Trophoblast cell (in vitro differentiated cells and primary cell): ENCODE measurements around the gene LRRC25.
A peak's percentile ranks its signal among the peaks of the same experiment; 100 is the strongest.

Experiments used
- DNase-seq, 2 donors: peaks; one replicate each; pipeline ENCODE4 v3.0.0-alpha.2; 2016
- H2AFZ ChIP-seq: 2 replicates; pipeline ENCODE4 v1.6.1; 2013; ENCODE audit warnings: low read length, moderate library complexity, mild to moderate bottlenecking; ENCODE audit not compliant: insufficient read depth, poor library complexity
- H2AK5ac ChIP-seq: 2 replicates; pipeline ENCODE4 v1.6.1; 2013; ENCODE audit warnings: mild to moderate bottlenecking, low read length
- H2BK120ac ChIP-seq: 2 replicates; pipeline ENCODE4 v1.6.1; 2013; ENCODE audit warnings: low read length, mild to moderate bottlenecking, moderate library complexity; ENCODE audit not compliant: insufficient read depth, poor library complexity
- H2BK12ac ChIP-seq: 2 replicates; pipeline ENCODE4 v1.6.1; 2013; ENCODE audit warnings: mild to moderate bottlenecking, low read length, moderate library complexity
- H2BK5ac ChIP-seq: 2 replicates; pipeline ENCODE4 v1.6.1; 2013; ENCODE audit warnings: low read length, low read depth, moderate library complexity, mild to moderate bottlenecking; ENCODE audit not compliant: poor library complexity
- H3K14ac ChIP-seq: 2 replicates; pipeline ENCODE4 v1.6.1; 2013; ENCODE audit warnings: mild to moderate bottlenecking, low read length
- H3K18ac ChIP-seq: 2 replicates; pipeline ENCODE4 v1.6.1; 2013; ENCODE audit warnings: mild to moderate bottlenecking, low read length
- H3K23ac ChIP-seq: 2 replicates; pipeline ENCODE4 v1.6.1; 2013; ENCODE audit warnings: low read length
- H3K27ac ChIP-seq: 2 replicates; pipeline ENCODE4 v1.5.1; 2013; ENCODE audit warnings: low read depth, mild to moderate bottlenecking, inconsistent platforms, low read length, moderate library complexity
- H3K27me3 ChIP-seq: 2 replicates; pipeline ENCODE4 v1.6.1; 2013; ENCODE audit warnings: inconsistent platforms, mild to moderate bottlenecking, low read length, moderate library complexity; ENCODE audit not compliant: insufficient read depth
- H3K36me3 ChIP-seq, 2 experiments: 1 replicate in 1 of 2; 2 replicates in 1 of 2; pipeline ENCODE4 v1.6.1; 2013; ENCODE audit warnings: low read length in 2 of 2, mild to moderate bottlenecking in 2 of 2, moderate library complexity in 1 of 2; ENCODE audit not compliant: insufficient read depth in 2 of 2, control insufficient read depth in 1 of 2
- H3K4ac ChIP-seq: 2 replicates; pipeline ENCODE4 v1.6.1; 2013; ENCODE audit warnings: low read depth, mild to moderate bottlenecking, low read length, moderate library complexity
- H3K4me1 ChIP-seq, 2 experiments: 1 replicate in 1 of 2; 2 replicates in 1 of 2; pipeline ENCODE4 v1.6.1; 2013; ENCODE audit warnings: low read length in 2 of 2, mild to moderate bottlenecking in 2 of 2, moderate library complexity in 1 of 2; ENCODE audit not compliant: insufficient read depth in 2 of 2, control insufficient read depth in 1 of 2
- H3K4me2 ChIP-seq: 2 replicates; pipeline ENCODE4 v1.6.1; 2013; ENCODE audit warnings: inconsistent platforms, mild to moderate bottlenecking, low read length, moderate library complexity
- H3K4me3 ChIP-seq: 2 replicates; pipeline ENCODE4 v1.5.1; 2013; ENCODE audit warnings: mild to moderate bottlenecking, low read depth, low read length, inconsistent platforms
- H3K79me1 ChIP-seq: one replicate; pipeline ENCODE4 v1.6.1; 2013; ENCODE audit warnings: low read length
- H3K79me2 ChIP-seq: 2 replicates; pipeline ENCODE4 v1.6.1; 2013; ENCODE audit warnings: low read length, mild to moderate bottlenecking; ENCODE audit not compliant: control insufficient read depth, insufficient read depth, poor library complexity
- H3K9ac ChIP-seq: 2 replicates; pipeline ENCODE4 v1.6.1; 2013; ENCODE audit warnings: mild to moderate bottlenecking, low read length
- H3K9me3 ChIP-seq: 2 replicates; pipeline ENCODE4 v1.6.1; 2013; ENCODE audit warnings: low read depth, mild to moderate bottlenecking, control low read depth, inconsistent platforms, low read length; ENCODE audit not compliant: insufficient read depth
- H4K12ac ChIP-seq: 2 replicates; pipeline ENCODE4 v1.6.1; 2013; ENCODE audit warnings: low read depth, mild to moderate bottlenecking, low read length, moderate library complexity
- H4K8ac ChIP-seq: 2 replicates; pipeline ENCODE4 v1.6.1; 2013; ENCODE audit warnings: low read depth, mild to moderate bottlenecking, low read length, moderate library complexity
- H4K91ac ChIP-seq: one replicate; pipeline ENCODE4 v1.6.1; 2013; ENCODE audit warnings: low read depth, mild to moderate bottlenecking, low read length, moderate library complexity
- WGBS: extraction: QIAGEN DNeasy Blood & Tissue Kit; methylation state at CpG from one replicate; pipeline ENCODE4 v1.1.7; 2013; ENCODE audit warnings: missing lambda C conversion rate; ENCODE audit not compliant: insufficient read length, insufficient coverage; ENCODE audit errors: extremely low coverage; 5-methylcytosine and 5-hydroxymethylcytosine counted together

The LRRC25 gene

DNA sequence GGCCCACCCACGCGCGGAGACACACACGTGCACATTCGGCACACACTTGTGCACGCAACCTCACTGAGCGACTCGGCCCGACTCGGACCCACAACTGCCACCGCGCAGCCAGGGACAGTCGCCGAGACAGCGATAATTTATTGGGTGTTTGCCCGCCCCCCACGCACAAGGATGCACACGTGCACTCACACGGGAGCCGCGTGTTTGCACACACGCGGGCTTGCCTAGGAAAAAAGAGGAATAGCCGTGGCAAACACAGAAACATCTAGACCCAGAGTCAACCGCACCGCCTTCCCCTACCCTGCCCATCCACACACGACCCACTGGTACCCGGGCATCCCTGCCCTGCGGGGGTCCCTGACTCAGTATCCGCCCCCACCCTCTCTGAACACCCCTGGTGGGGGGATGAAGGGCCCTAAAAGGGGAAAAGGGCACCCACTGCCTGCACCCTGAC, 20.6 kb upstream of the LRRC25 start:
- no CpG with 5 or more reads among the region's 30 CpGs for WGBS
- Histone ChIP-seq H3K27me3 (no peaks in the 10 kb centered on the region), H2AK5ac (peak overlapping the region; percentile 99), H4K12ac (peak overlapping the region; percentile 54), H3K4me1 (peaks cover 29 to 35% of the 10 kb centered on the region in 2 experiments), H2BK5ac (peak overlapping the region; percentile 55), H3K36me3 (no peaks in the 10 kb centered on the region), H2BK120ac (peak overlapping the region; percentile 91), H4K91ac (peak overlapping the region; percentile 99), H3K23ac (no peak overlapping the region), H3K9me3 (peaks cover 3% of the 10 kb centered on the region), H3K4ac (peak overlapping the region; percentile 83), H3K4me3 (peak overlapping the region; percentile 49), H3K4me2 (peak overlapping the region; percentile 74), H4K8ac (peak overlapping the region; percentile 83), H3K27ac (peak overlapping the region; percentile 31), H3K14ac (peak overlapping the region; percentile 97), H3K9ac (no peak overlapping the region), H3K18ac (peak overlapping the region; percentile 89), H3K79me1 (peaks cover 32% of the 10 kb centered on the region), H2AFZ (peak overlapping the region; percentile 91), H3K79me2 (peaks cover 14% of the 10 kb centered on the region), H2BK12ac (peak overlapping the region; percentile 98)
- DNase-seq: no peak

DNA sequence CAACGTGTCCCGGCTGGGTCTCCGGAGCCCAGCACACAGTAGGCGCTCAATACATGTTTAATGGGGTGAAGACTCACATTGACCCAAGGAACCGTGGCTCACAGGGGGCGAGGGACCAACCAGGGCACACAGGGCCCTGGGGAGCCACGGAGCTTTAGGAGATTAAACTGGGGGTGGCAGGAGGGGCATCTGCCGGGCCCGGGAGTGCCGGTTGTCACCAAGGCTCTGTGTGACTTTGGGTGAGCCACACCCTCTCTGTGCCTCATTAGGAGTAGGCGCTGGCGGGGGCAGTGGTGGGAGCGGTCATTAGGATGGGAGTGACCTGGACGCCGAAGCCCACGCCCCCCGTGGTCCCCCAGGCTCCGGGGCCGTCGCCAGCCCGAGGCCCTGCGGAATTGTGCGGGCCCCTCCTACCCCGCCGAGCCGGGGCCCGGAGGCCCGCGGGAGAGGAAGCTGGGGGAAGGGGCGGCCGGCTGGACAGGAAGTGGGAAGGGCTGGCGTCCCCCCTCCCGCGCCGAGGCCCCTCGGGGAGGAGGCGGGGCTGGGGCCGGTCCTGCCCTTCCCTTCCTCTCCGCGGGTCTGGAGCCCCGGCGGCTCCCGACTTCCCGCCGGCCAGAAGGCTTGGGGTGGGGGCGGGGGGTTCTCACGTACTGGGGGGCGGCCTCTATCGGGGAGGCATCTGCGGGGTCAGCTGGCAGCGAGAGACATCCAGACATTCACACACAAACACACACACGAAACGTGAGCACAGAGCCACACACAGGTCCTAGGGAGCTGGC, 20.0 kb upstream of the LRRC25 start:
- peak; percentile 74 to 75 for DNase-seq
- Histone ChIP-seq H3K18ac (peak overlapping the region; percentile 89), H3K9me3 (peaks cover 3% of the 10 kb centered on the region), H2BK5ac (peak overlapping the region; percentile 94), H3K27me3 (no peaks in the 10 kb centered on the region), H3K27ac (peak overlapping the region; percentile 97), H4K8ac (peak overlapping the region; percentile 95), H2AFZ (peak overlapping the region; percentile 93), H3K4ac (peak overlapping the region; percentile 95), H3K79me2 (peaks cover 14% of the 10 kb centered on the region), H3K14ac (peak overlapping the region; percentile 97), H4K91ac (peak overlapping the region; percentile 100), H3K4me2 (peak overlapping the region; percentile 74), H2BK12ac (peak overlapping the region; percentile 98), H3K79me1 (peaks cover 32% of the 10 kb centered on the region), H3K4me3 (peak overlapping the region; percentile 60), H3K9ac (peak overlapping the region; percentile 28), H4K12ac (peak overlapping the region; percentile 98), H3K36me3 (no peaks in the 10 kb centered on the region), H3K23ac (no peak overlapping the region), H2AK5ac (peak overlapping the region; percentile 99), H2BK120ac (peak overlapping the region; percentile 98), H3K4me1 (peaks cover 29 to 35% of the 10 kb centered on the region in 2 experiments)
- no CpG with 5 or more reads among the region's 53 CpGs for WGBS

- H4K12ac ChIP-seq: peak overlapping the region; percentile 98
- H2AK5ac ChIP-seq: peak overlapping the region; percentile 84
- H3K27me3 ChIP-seq: no peaks in the 10 kb centered on the region
- H2AFZ ChIP-seq: peak overlapping the region; percentile 93
- peak overlapping the region; percentile 97 for H3K27ac ChIP-seq
- no peak overlapping the region for H3K23ac ChIP-seq
- peaks cover 29 to 35% of the 10 kb centered on the region in 2 experiments for H3K4me1 ChIP-seq
- peaks cover 14% of the 10 kb centered on the region for H3K79me2 ChIP-seq
- peaks cover 3% of the 10 kb centered on the region for H3K9me3 ChIP-seq
- peak overlapping the region; percentile 28 for H3K9ac ChIP-seq
- H3K14ac ChIP-seq: peak overlapping the region; percentile 92
- peaks cover 32% of the 10 kb centered on the region for H3K79me1 ChIP-seq
- H2BK5ac ChIP-seq: peak overlapping the region; percentile 94
- H3K18ac ChIP-seq: peak overlapping the region; percentile 79
- peak overlapping the region; percentile 95 for H3K4ac ChIP-seq
- no CpG with 5 or more reads among the region's 44 CpGs for WGBS
- peak overlapping the region; percentile 60 for H3K4me3 ChIP-seq
- peak; percentile 83 to 91 for DNase-seq
- H4K91ac ChIP-seq: peak overlapping the region; percentile 100
- peak overlapping the region; percentile 98 for H2BK12ac ChIP-seq
- no peaks in the 10 kb centered on the region for H3K36me3 ChIP-seq
- H3K4me2 ChIP-seq: peak overlapping the region; percentile 74
- H4K8ac ChIP-seq: peak overlapping the region; percentile 95
- H2BK120ac ChIP-seq: peak overlapping the region; percentile 98
These were observed 19.4 kb upstream of the LRRC25 start for GRCh38 chr19:18416778-18417249.

DNA sequence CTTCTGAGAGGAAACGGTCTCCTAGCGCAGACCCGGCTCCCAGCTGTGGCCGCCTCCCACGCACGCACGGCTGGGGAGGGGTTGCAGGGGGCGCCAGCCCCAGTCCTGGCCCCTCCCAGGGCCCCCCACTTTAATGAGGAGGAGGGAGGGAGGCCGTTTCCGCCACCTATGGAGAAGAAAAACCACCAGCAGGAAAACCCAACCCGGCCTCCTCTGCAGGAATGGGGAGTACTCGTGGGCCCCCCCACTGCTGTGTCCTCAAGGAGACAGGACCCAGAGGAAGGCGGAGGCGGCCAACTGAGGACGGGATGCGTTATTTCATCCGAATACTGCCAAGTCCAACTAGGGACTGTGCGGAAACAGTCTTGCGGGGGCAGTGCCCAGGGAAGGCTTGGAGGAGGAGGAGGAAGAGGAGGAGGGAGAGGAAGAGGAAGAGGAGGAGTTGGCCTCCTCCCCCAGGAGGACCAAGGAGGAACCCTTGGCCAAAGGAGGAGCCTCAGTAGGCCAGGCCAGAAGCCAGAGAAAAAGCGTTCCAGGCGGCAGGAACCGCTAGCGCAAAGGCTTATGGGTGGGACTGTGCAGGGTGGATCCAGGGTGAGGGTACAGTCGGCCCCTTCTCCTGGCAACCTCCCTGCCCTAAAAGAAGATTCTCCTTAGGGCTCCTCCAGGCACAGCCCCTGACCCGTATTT, 17.9 kb upstream of the LRRC25 start:
- Histone ChIP-seq H3K79me2 (peaks cover 14% of the 10 kb centered on the region), H3K4ac (no peak overlapping the region), H2BK12ac (peak overlapping the region; percentile 21), H3K79me1 (peaks cover 32% of the 10 kb centered on the region), H4K12ac (no peak overlapping the region), H2BK120ac (no peak overlapping the region), H3K4me3 (no peak overlapping the region), H3K18ac (peak overlapping the region; percentile 40), H2AFZ (no peak overlapping the region), H3K36me3 (no peaks in the 10 kb centered on the region), H3K27me3 (no peaks in the 10 kb centered on the region), H4K8ac (peak overlapping the region; percentile 55), H3K23ac (no peak overlapping the region), H2BK5ac (no peak overlapping the region), H3K27ac (no peak overlapping the region), H4K91ac (peak overlapping the region; percentile 7), H2AK5ac (no peak overlapping the region), H3K14ac (peak overlapping the region; percentile 4), H3K9me3 (peaks cover 3% of the 10 kb centered on the region), H3K4me1 (peaks cover 29 to 34% of the 10 kb centered on the region in 2 experiments), H3K4me2 (no peak overlapping the region), H3K9ac (no peak overlapping the region)
- DNase-seq: no peak
- no CpG with 5 or more reads among the region's 25 CpGs for WGBS
